22Rv1 (cell line): Measurements from ENCODE around the gene OMA1.

ENCODE experiments used
- ZFX ChIP-seq: fragments of 450-650 bp; IDR thresholded peaks from 2 replicates; pipeline ENCODE4 v1.6.1; 2017; ENCODE audit warnings: antibody characterized with exemption, borderline replicate concordance
- TF ChIP-seq, protein P1 (sequence below): fragments of 450-650 bp; IDR thresholded peaks from 2 replicates; pipeline ENCODE4 v1.5.1; 2017; ENCODE audit warnings: mild to moderate bottlenecking

GRCh38 chr1:58438468-58438867 is 108.1 kb downstream of the OMA1 start:
- TF ChIP-seq, protein P1, sequence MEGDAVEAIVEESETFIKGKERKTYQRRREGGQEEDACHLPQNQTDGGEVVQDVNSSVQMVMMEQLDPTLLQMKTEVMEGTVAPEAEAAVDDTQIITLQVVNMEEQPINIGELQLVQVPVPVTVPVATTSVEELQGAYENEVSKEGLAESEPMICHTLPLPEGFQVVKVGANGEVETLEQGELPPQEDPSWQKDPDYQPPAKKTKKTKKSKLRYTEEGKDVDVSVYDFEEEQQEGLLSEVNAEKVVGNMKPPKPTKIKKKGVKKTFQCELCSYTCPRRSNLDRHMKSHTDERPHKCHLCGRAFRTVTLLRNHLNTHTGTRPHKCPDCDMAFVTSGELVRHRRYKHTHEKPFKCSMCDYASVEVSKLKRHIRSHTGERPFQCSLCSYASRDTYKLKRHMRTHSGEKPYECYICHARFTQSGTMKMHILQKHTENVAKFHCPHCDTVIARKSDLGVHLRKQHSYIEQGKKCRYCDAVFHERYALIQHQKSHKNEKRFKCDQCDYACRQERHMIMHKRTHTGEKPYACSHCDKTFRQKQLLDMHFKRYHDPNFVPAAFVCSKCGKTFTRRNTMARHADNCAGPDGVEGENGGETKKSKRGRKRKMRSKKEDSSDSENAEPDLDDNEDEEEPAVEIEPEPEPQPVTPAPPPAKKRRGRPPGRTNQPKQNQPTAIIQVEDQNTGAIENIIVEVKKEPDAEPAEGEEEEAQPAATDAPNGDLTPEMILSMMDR, result no peak
- TF ChIP-seq ZFX, result no peak
